Kidney (tissue), 14 donors: ENCODE results near the gene CDYL. TPM values are rescaled to one million over a fixed set of nuclear protein-coding genes. Genes with fewer than 3 reads are reported as not detected.
"Not testable (repeated sequence)": the region's sequence is repeated elsewhere in the genome, so short reads cannot be mapped to it uniquely, and the experiment has no call there.

ENCODE experiments used
- DNase-seq, 5 donors: peaks; one replicate each; pipeline ENCODE4 v3.0.0-alpha.2; 2013 to 2020
- FAIRE-seq: peaks from 2 replicates; lab custom pipeline; 2012; peaks lifted over from hg19 to GRCh38; lab: Jason Lieb, UNC
- H3K27ac ChIP-seq, 2 donors: one replicate each; pipeline ENCODE4 v1.7.0; 2013; ENCODE audit warnings: low read depth in 2 of 2, low read length in 2 of 2, inconsistent platforms in 1 of 2
- H3K27me3 ChIP-seq: one replicate; pipeline ENCODE4 v1.7.1; 2013; ENCODE audit warnings: low read length, inconsistent platforms; ENCODE audit not compliant: control insufficient read depth, insufficient read depth
- H3K36me3 ChIP-seq, 3 donors: one replicate each; pipeline versions ENCODE4 v1.7.0 to v1.7.1; 2013; ENCODE audit warnings: low read length in 3 of 3, control low read depth in 1 of 3, inconsistent platforms in 1 of 3; ENCODE audit not compliant: insufficient read depth in 3 of 3, control insufficient read depth in 2 of 3
- H3K4me1 ChIP-seq, 3 donors: one replicate each; pipeline versions ENCODE4 v1.7.0 to v1.7.1; 2013; ENCODE audit warnings: low read length in 3 of 3, inconsistent platforms in 1 of 3, low read depth in 1 of 3; ENCODE audit not compliant: control insufficient read depth in 2 of 3, insufficient read depth in 2 of 3
- H3K4me3 ChIP-seq, 3 donors: one replicate each; pipeline versions ENCODE4 v1.7.0 to v1.8.1; 2013; ENCODE audit warnings: low read length in 3 of 3, control low read depth in 1 of 3, inconsistent platforms in 1 of 3
- H3K9ac ChIP-seq, 3 donors: one replicate each; pipeline versions ENCODE4 v1.7.0 to v1.7.1; 2013; ENCODE audit warnings: low read length in 3 of 3, control low read depth in 1 of 3, inconsistent platforms in 1 of 3
- H3K9me3 ChIP-seq, 3 donors: one replicate each; pipeline versions ENCODE4 v1.7.0 to v1.7.1; 2013; ENCODE audit warnings: low read length in 3 of 3, control low read depth in 1 of 3, inconsistent platforms in 1 of 3; ENCODE audit not compliant: control insufficient read depth in 2 of 3, insufficient read depth in 1 of 3
- intact Hi-C: fragments of 100-400 bp; cut with DNase I; formaldehyde crosslinking; loops from one replicate; pipeline ENCODE4 v1.11.1; 2022
- polyA plus RNA-seq: library from polyadenylated mRNA; stranded (reverse); fragments of 350-450 nt; fragmentation: Illumina TruSeq; extraction: RNeasy Lipid Tissue Mini Kit (QIAGEN cat#74804); gene quantifications from one replicate; pipeline ENCODE4 v1.2.3, GENCODE V29; 2014; ENCODE audit warnings: low read depth, low replicate concordance; ENCODE audit not compliant: insufficient read depth
- total RNA-seq: library from RNA; stranded (reverse); fragmentation: NEBNext Ultra II Directional; extraction: Animal tissue kit (Norgen Biotek cat#: 25700); gene quantifications from one replicate; pipeline ENCODE4 v1.2.1, GENCODE V29; 2021
- TF ChIP-seq, protein P1 (sequence below): IDR thresholded peaks from 3 replicates; pipeline ENCODE4 v1.5.1; 2012; ENCODE audit warnings: mild to moderate bottlenecking, moderate library complexity, borderline replicate concordance; ENCODE audit not compliant: insufficient read depth; ENCODE audit errors: extremely low read depth
- donor health status: control.
- donor health status: control.
- donor health status: control.
- donor health status: control.
- donor health status: control.
- donor health status: DM: yes; HTN: yes; CAD: no.
- donor health status: Normal renal cell carcinoma (clear cell type).

The CDYL gene
- total and polyA plus RNA-seq, 2 donors from 2014 or later: 7.4 to 46.8 TPM

DNA sequence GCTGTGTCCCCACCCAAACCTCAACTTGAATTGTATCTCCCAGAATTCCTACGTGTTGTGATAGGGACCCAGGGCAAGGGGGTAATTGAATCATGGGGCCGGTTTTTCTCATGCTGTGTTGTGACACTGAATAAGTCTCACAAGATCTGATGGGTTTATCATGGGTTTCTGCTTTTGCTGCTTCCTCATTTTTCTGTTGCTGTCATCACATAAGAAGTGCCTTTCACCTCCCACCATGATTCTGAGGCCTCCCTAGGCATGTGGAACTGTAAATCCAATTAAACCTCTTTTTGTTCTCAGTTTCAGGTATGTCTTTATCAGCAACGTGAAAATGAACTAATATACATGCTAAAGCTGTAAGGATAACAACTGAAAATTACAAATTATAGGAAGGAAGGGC lies 88.3 kb downstream of the CDYL start:
- Histone ChIP-seq H3K27ac (no peak overlapping the region), H3K9ac (no peak overlapping the region), H3K4me1 (peaks cover 0 to 2% (median 0%) of the 10 kb centered on the region in 3 donors), H3K27me3 (no peaks in the 10 kb centered on the region), H3K4me3 (no peak overlapping the region), H3K9me3 (peaks cover 0 to 14% (median 8%) of the 10 kb centered on the region in 3 donors), H3K36me3 (no peaks in the 10 kb centered on the region)
- TF ChIP-seq, protein P1, sequence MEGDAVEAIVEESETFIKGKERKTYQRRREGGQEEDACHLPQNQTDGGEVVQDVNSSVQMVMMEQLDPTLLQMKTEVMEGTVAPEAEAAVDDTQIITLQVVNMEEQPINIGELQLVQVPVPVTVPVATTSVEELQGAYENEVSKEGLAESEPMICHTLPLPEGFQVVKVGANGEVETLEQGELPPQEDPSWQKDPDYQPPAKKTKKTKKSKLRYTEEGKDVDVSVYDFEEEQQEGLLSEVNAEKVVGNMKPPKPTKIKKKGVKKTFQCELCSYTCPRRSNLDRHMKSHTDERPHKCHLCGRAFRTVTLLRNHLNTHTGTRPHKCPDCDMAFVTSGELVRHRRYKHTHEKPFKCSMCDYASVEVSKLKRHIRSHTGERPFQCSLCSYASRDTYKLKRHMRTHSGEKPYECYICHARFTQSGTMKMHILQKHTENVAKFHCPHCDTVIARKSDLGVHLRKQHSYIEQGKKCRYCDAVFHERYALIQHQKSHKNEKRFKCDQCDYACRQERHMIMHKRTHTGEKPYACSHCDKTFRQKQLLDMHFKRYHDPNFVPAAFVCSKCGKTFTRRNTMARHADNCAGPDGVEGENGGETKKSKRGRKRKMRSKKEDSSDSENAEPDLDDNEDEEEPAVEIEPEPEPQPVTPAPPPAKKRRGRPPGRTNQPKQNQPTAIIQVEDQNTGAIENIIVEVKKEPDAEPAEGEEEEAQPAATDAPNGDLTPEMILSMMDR: no peak
- DNase-seq (no peak), FAIRE-seq (no peak)
- intact Hi-C loops: no loop called here

DNA sequence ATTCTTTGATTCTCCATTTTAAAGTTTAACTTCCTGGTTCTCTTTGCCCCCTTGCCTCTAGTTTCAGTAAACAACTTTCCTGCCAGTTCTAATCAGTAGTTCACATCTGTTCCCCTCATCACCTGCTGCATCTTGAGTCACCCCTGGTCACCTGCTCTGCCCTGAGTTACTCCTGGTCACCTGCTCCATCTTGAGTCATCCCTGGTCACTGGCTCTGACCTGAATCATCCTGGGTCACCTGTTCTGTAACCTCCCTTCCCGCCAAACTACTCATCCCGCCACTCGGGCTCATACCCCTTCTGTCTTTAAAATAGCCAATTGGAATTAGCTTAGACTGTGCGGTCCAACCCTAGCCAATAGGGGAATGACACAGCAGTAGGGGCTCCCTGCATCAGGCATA lies 88.8 kb downstream of the CDYL start:
- intact Hi-C loops, H3K4me1 ChIP-seq, DNase-seq, H3K36me3 ChIP-seq, H3K27ac ChIP-seq, H3K27me3 ChIP-seq, FAIRE-seq, H3K4me3 ChIP-seq, H3K9ac ChIP-seq: not testable (repeated sequence)
- peaks cover 0 to 14% (median 8%) of the 10 kb centered on the region in 3 donors for H3K9me3 ChIP-seq

DNA sequence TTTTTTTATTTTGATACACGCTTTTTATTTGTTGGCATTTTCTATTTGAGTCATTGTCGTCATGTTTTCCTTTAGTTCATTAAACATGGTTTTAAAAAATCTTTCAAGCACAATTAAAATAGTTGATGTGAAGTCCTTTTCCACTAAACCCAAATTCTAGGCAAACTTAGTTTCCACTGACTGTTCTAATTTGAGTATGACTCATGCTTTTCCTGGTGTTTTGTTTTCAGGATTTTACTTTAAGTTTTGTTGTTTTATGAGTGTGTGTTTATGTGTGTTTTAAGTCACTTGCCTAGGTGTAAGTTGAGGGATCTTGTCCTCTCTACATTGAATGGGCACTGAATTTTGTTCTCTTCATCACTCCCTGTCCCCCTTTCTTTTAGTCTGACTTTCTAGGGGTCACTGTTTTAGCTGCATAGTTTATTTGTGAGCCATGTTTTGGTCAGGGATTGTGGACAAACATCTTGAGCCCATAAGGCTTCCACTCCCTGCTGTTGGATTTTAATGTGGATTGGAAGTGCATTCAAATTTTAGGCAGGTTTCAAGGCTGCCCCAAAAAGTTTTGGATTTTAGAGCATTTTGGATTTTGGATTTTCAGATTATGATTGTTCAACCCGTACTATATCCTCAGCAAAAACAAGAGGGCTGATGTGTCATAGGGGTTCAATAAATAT lies 94.8 kb downstream of the CDYL start:
- intact Hi-C loops: no loop called here
- no peak for DNase-seq
- Histone ChIP-seq H3K27me3 (no peaks in the 10 kb centered on the region), H3K4me3 (no peak overlapping the region), H3K9ac (no peak overlapping the region), H3K4me1 (no peaks in the 10 kb centered on the region), H3K9me3 (peaks cover 0 to 9% (median 4%) of the 10 kb centered on the region in 3 donors), H3K27ac (no peak overlapping the region), H3K36me3 (no peaks in the 10 kb centered on the region)
- FAIRE-seq: no peak
- TF ChIP-seq, protein P1: no peak

GRCh38 chr6:4871825-4872224 lies 95.6 kb downstream of the CDYL start:
- TF ChIP-seq, protein P1: no peak
- no peak overlapping the region for H3K4me3 ChIP-seq
- peaks cover 0 to 6% (median 0%) of the 10 kb centered on the region in 3 donors for H3K4me1 ChIP-seq
- H3K36me3 ChIP-seq: no peaks in the 10 kb centered on the region
- intact Hi-C loops: no loop called here
- DNase-seq (no peak), FAIRE-seq (no peak)
- H3K27ac ChIP-seq: no peak overlapping the region
- H3K9me3 ChIP-seq: peaks cover 0 to 9% (median 4%) of the 10 kb centered on the region in 3 donors
- H3K9ac ChIP-seq: no peak overlapping the region
- no peaks in the 10 kb centered on the region for H3K27me3 ChIP-seq
